ENCODE data around the gene WT1. TPM values are rescaled to one million over a fixed set of nuclear protein-coding genes. Genes with fewer than 3 reads are reported as not detected.

Gene WT1
- total RNA-seq, 1 donor, result under 0.01 TPM

DNA sequence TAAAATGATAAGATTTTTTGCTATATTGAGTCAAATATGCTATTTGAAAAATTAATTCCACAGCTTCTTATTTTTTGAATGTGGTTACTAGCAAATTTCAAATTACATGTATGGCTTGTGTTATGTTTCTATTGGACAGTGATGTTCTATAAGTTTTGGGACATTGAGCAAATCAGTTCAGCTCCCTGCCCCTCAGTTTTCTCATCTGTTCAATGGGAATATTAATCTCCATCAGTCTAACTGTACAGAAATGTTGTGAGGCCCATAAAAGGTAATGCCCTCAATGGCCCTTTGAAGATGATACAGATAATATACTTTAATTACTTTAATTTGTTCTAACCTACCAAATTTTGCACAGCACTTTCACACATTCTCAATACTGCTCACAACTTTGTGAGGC is 15.2 kb downstream of the WT1 start:
- Histone ChIP-seq H3K27me3 (ENCODE audit: insufficient read depth, low read length) (peaks cover 28% of the 10 kb centered on the region), H3K4me3 (ENCODE audit: insufficient read depth, low read length) (no peak overlapping the region), H3K79me2 (ENCODE audit: insufficient read depth, low read length) (no peaks in the 10 kb centered on the region), H3K4me2 (ENCODE audit: insufficient read depth, low read length) (no peak overlapping the region), H4K20me1 (ENCODE audit: insufficient read depth, low read length) (no peaks in the 10 kb centered on the region), H3K27ac (ENCODE audit: low read depth, low read length) (no peak overlapping the region), H3K9me3 (ENCODE audit: low read depth, low read length) (no peaks in the 10 kb centered on the region), H3K4me1 (ENCODE audit: insufficient read depth, low read length) (no peaks in the 10 kb centered on the region), H3K36me3 (ENCODE audit: insufficient read depth, low read length) (no peaks in the 10 kb centered on the region), H2AFZ (ENCODE audit: low read length) (no peak overlapping the region)
- TF ChIP-seq, protein P1, sequence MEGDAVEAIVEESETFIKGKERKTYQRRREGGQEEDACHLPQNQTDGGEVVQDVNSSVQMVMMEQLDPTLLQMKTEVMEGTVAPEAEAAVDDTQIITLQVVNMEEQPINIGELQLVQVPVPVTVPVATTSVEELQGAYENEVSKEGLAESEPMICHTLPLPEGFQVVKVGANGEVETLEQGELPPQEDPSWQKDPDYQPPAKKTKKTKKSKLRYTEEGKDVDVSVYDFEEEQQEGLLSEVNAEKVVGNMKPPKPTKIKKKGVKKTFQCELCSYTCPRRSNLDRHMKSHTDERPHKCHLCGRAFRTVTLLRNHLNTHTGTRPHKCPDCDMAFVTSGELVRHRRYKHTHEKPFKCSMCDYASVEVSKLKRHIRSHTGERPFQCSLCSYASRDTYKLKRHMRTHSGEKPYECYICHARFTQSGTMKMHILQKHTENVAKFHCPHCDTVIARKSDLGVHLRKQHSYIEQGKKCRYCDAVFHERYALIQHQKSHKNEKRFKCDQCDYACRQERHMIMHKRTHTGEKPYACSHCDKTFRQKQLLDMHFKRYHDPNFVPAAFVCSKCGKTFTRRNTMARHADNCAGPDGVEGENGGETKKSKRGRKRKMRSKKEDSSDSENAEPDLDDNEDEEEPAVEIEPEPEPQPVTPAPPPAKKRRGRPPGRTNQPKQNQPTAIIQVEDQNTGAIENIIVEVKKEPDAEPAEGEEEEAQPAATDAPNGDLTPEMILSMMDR (IDR thresholded peaks at IDR 0.05; ENCODE audit: extremely low read depth, low read depth, low read length), result no peak
- no peak for DNase-seq (ENCODE audit: insufficient read length, low spot score, missing footprints)

DNA sequence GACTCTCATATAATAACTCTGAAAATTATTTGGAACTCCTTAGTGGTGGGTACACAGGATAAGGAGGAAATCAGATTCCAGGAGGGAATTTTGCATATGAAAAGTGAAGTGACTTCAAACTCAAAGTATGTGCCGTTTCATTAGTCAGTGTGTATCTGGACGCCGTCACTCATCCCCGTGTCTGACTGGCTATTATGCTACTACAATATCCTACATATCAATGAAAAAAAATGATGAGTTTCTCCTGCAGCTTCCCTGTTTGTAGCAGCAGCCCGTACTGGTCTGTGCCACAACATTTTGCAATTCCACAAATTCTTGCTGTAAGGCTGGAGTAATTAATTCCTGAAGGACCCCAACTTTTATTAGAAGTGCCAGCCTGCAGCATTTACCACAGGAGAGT is 16.5 kb downstream of the WT1 start:
- H4K20me1 ChIP-seq (ENCODE audit: insufficient read depth, low read length), result no peaks in the 10 kb centered on the region
- no peak overlapping the region for H3K27ac ChIP-seq (ENCODE audit: low read depth, low read length)
- H2AFZ ChIP-seq (ENCODE audit: low read length), result no peak overlapping the region
- no peaks in the 10 kb centered on the region for H3K79me2 ChIP-seq (ENCODE audit: insufficient read depth, low read length)
- no peak overlapping the region for H3K4me2 ChIP-seq (ENCODE audit: insufficient read depth, low read length)
- H3K27me3 ChIP-seq (ENCODE audit: insufficient read depth, low read length), result peaks cover 19% of the 10 kb centered on the region
- no peaks in the 10 kb centered on the region for H3K36me3 ChIP-seq (ENCODE audit: insufficient read depth, low read length)
- DNase-seq (ENCODE audit: insufficient read length, low spot score, missing footprints), result no peak
- H3K4me3 ChIP-seq (ENCODE audit: insufficient read depth, low read length), result no peak overlapping the region
- H3K4me1 ChIP-seq (ENCODE audit: insufficient read depth, low read length), result no peaks in the 10 kb centered on the region
- H3K9me3 ChIP-seq (ENCODE audit: low read depth, low read length), result no peaks in the 10 kb centered on the region
- TF ChIP-seq, protein P1 (IDR thresholded peaks at IDR 0.05; ENCODE audit: extremely low read depth, low read depth, low read length), result no peak

DNA sequence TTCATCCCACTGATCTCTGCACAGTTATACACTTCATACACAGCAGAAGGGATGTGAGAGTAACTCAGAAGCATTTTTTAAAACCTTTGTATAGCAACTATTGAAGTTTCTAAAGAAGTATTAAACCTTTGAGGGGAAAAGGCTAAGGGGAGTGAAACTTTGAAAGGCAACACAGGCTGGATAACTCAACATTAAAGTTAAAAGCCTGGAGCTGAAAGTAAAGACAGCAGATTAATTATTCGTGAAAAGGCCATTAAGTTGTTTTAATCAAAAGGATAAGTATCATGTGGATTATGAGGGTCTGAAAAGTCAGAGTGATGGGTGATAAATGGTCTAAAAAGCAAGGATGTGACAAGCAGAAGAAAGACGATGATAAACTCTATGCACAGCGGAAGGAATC is 17.5 kb downstream of the WT1 start:
- Histone ChIP-seq H3K4me3 (ENCODE audit: insufficient read depth, low read length) (no peak overlapping the region), H2AFZ (ENCODE audit: low read length) (no peak overlapping the region), H3K4me2 (ENCODE audit: insufficient read depth, low read length) (no peak overlapping the region), H3K27ac (ENCODE audit: low read depth, low read length) (no peak overlapping the region), H3K36me3 (ENCODE audit: insufficient read depth, low read length) (no peaks in the 10 kb centered on the region), H3K27me3 (ENCODE audit: insufficient read depth, low read length) (peaks cover 11% of the 10 kb centered on the region), H3K4me1 (ENCODE audit: insufficient read depth, low read length) (no peaks in the 10 kb centered on the region), H3K79me2 (ENCODE audit: insufficient read depth, low read length) (no peaks in the 10 kb centered on the region), H4K20me1 (ENCODE audit: insufficient read depth, low read length) (no peaks in the 10 kb centered on the region), H3K9me3 (ENCODE audit: low read depth, low read length) (no peaks in the 10 kb centered on the region)
- TF ChIP-seq, protein P1 (IDR thresholded peaks at IDR 0.05; ENCODE audit: extremely low read depth, low read depth, low read length), result no peak
- DNase-seq (ENCODE audit: insufficient read length, low spot score, missing footprints), result no peak

DNA sequence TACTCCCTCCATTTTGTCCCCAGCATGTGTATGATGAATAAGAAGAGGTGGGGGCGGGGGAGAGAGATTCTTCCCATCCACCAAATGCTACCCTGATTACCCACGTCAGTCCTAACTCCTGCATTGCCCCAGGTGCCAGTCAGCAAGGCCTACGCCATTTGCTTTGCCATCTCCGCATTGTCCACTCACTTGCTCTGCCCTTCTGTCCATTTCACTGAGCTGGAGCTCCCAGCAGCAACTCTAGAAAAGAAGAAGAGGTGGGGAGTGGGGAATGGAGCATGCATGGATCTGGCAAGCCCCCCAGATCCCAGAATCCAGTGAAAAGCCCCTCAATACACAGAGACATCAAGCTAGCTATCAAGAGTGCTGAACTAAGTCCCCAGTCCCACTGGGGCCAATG is 19.0 kb downstream of the WT1 start:
- no peak overlapping the region for H2AFZ ChIP-seq (ENCODE audit: low read length)
- DNase-seq (ENCODE audit: insufficient read length, low spot score, missing footprints), result no peak
- H3K27ac ChIP-seq (ENCODE audit: low read depth, low read length), result no peak overlapping the region
- TF ChIP-seq, protein P1 (IDR thresholded peaks at IDR 0.05; ENCODE audit: extremely low read depth, low read depth, low read length), result no peak
- no peaks in the 10 kb centered on the region for H3K36me3 ChIP-seq (ENCODE audit: insufficient read depth, low read length)
- no peaks in the 10 kb centered on the region for H3K79me2 ChIP-seq (ENCODE audit: insufficient read depth, low read length)
- H3K9me3 ChIP-seq (ENCODE audit: low read depth, low read length), result no peaks in the 10 kb centered on the region
- H3K4me2 ChIP-seq (ENCODE audit: insufficient read depth, low read length), result no peak overlapping the region
- no peak overlapping the region for H3K4me3 ChIP-seq (ENCODE audit: insufficient read depth, low read length)
- no peaks in the 10 kb centered on the region for H4K20me1 ChIP-seq (ENCODE audit: insufficient read depth, low read length)
- H3K4me1 ChIP-seq (ENCODE audit: insufficient read depth, low read length), result no peaks in the 10 kb centered on the region
- peaks cover 9% of the 10 kb centered on the region for H3K27me3 ChIP-seq (ENCODE audit: insufficient read depth, low read length)

Measured in osteoblast (primary cell).